OCI-M2 (cell line): ENCODE results near the gene LTF.

Experiments used
- DNase-seq: peaks from one replicate; lab custom pipeline; 2025; ENCODE audit not compliant: unreplicated experiment; lab: John Stamatoyannopoulos, UW

The LTF gene

GRCh38 chr3:46491089-46492070 lies 26.7 kb upstream of the LTF start:
- no peak for DNase-seq

- no peak for DNase-seq
Measured at GRCh38 chr3:46490338-46491084, 25.8 kb upstream of the LTF start.

GRCh38 chr3:46489875-46490274 lies 25.2 kb upstream of the LTF start:
- DNase-seq, result no peak

GRCh38 chr3:46489381-46489780 lies 24.7 kb upstream of the LTF start:
- DNase-seq, result no peak

GRCh38 chr3:46488735-46489361 lies 24.1 kb upstream of the LTF start:
- peak; percentile 29 for DNase-seq

- no peak for DNase-seq
Measured at GRCh38 chr3:46485779-46486175, 21.1 kb upstream of the LTF start.

- DNase-seq, result no peak
Measured at GRCh38 chr3:46484911-46485778, 20.4 kb upstream of the LTF start.

GRCh38 chr3:46484388-46484787 lies 19.7 kb upstream of the LTF start:
- DNase-seq, result no peak

- no peak for DNase-seq
Measured at GRCh38 chr3:46483825-46484224, 19.1 kb upstream of the LTF start.

GRCh38 chr3:46482632-46483350 lies 18.1 kb upstream of the LTF start:
- DNase-seq, result no peak

GRCh38 chr3:46481636-46482035 lies 16.9 kb upstream of the LTF start:
- DNase-seq, result no peak

GRCh38 chr3:46480491-46481195 lies 15.9 kb upstream of the LTF start:
- no peak for DNase-seq

GRCh38 chr3:46479696-46480095 lies 15.0 kb upstream of the LTF start:
- no peak for DNase-seq

GRCh38 chr3:46479021-46479420 lies 14.3 kb upstream of the LTF start:
- no peak for DNase-seq

- no peak for DNase-seq
Measured at GRCh38 chr3:46478341-46478740, 13.6 kb upstream of the LTF start.

GRCh38 chr3:46477756-46478155 lies 13.1 kb upstream of the LTF start:
- DNase-seq, result no peak

- no peak for DNase-seq
Measured at GRCh38 chr3:46477145-46477544, 12.4 kb upstream of the LTF start.

- DNase-seq, result no peak
Measured at GRCh38 chr3:46472736-46473135, 8.0 kb upstream of the LTF start.

- DNase-seq, result no peak
Measured at GRCh38 chr3:46471371-46471914, 6.7 kb upstream of the LTF start.
